ENCODE results near the gene RIC8A.
"Not testable (repeated sequence)": the region's sequence is repeated elsewhere in the genome, so short reads cannot be mapped to it uniquely, and the experiment has no call there.

Gene RIC8A

GRCh38 chr11:207208-207862 lies at the start of gene RIC8A, which contains the start of gene BET1L:
Gene RIC8A (plus strand): TSS chr11:207708. CDS start chr11:208855, 1,147 bp downstream.
Gene BET1L (minus strand): TSS chr11:207399. CDS start chr11:207321, 78 bp downstream.
- peak; percentile 98 for DNase-seq

DNA sequence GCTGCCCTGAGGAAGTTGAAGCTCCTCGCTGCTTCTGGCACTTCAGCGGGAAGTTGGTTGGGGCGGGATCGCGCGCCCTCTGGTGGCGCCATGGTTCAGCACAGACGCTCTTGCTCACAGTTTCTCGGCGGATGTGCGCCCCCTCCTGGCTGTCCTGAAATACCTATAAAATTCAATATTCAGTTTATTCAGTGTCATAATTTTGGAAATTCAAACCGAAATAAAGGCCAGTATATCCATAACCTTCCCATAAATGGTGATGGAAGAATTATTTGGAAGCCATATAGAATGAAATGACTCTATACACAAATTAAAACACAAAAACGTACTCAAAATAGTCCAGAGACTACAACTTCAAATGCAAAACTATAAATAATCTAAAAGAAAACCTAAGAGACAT lies 27.3 kb upstream of the RIC8A start:
- DNase-seq, result not testable (repeated sequence)

GRCh38 chr11:189200-189783 lies 18.2 kb upstream of the RIC8A start:
- DNase-seq, result not testable (repeated sequence)

- peak; percentile 60 for DNase-seq
Observed at GRCh38 chr11:189843-190311, 17.6 kb upstream of the RIC8A start.

- not testable (repeated sequence) for DNase-seq
Observed at GRCh38 chr11:190546-190945, 17.0 kb upstream of the RIC8A start.

DNA sequence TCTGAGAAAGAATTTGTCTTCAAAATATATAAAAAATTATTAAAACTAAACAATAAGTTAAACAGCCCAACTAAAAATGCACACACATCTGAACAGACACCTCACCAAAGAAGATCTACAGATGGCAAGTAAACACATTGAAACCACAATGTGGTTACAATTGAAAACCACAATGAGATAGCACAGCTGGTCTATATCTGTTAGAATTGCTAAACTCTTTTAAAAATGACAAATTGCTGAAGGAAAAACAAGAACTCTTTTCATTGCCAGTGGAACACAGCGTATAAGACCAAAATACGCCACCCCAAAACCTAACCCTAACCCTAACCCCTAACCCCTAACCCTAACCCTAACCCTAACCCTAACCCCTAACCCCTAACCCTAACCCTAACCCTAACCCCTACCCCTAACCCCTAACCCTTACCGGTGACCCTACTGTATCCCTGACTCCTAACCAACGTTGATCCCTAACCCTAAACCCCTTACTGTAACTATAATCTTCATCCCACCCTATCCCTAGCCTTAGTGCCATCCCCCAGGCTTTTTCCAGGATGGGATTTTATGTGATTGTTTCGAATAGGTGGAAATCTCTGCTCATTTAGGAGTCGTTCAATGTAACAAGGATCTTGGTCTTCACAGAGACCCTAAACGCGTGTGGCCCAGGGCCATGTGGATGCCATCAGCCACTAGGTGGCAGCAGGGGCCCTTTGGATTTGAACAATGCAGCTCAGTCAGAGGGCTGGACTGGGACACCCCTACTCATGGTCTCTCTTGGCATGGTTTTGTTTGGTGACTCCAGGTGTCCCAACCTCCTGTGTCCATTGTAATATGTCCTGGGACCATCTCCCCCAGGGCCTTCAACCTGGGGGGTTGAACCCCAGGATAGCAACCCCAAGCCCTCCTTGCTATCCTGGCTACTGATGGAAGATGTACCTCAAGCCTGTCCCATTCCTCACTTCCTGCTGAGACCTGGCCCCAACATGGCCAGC lies 15.7 kb upstream of the RIC8A start:
- peak; percentile 55 for DNase-seq

- not testable (repeated sequence) for DNase-seq
Observed at GRCh38 chr11:192674-193128, 14.8 kb upstream of the RIC8A start, which contains the start of gene SCGB1C1. Gene SCGB1C1 (plus strand): TSS chr11:193078. CDS start chr11:193100, 22 bp downstream.

DNA sequence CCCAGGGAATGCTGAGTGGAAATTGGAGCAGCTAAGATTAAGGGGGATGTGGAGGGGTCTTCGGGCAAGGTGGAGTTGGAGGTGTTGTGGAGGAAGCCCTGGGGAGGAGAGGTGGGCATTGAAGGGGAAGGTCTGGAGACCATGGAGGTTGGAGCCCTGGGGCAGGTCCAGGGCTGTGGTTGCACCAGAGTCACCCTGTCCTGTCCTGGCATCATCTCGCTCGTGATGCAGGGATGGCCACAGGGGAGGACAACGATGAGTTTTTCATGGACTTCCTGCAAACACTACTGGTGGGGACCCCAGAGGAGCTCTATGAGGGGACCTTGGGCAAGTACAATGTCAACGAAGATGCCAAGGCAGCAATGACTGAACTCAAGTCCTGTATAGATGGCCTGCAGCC lies 14.0 kb upstream of the RIC8A start:
- not testable (repeated sequence) for DNase-seq

DNA sequence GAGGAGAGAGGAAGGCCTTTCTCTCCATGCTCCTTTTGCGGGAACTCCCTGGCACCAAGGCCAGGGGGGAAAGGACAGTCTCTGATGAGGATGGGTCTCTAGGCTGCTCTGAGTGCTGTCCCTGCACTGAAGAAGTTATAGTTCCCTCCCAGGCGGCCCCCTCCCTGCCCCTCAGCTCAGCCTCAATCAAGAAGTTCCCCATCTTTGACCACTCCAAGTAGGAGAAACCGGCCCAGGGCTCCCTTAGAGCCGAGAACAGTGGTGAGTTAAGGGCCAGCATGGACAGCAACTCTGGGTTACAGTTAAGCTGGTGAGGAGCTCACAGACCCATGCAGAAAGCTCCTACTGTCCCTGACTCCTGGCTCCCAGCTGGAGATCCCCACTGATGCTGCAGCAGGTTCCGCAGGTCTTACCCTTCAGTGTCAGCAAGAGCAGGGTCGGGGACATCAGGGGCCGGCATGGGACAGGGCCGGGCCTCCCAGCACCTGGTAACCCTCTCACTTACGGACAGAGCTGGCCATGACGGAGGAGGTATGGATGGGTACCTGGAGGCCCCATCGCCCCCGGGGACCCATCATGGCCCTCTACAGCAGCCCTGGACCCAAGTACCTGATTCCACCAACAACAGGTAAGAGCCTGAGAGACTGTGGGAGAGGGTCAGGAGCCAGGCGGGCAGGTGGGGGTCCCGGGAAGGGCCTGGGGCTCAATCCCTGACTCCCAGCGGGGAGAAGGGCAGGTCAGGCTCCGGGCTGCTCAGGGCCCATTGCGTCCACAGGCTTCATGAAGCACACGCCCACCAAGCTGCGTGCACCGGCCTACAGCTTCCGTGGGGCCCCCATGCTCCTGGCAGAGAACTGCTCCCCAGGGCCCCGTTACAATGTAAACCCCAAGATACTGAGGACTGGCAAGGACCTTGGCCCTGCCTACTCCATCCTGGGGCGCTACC lies 10.4 kb upstream of the RIC8A start:
- no peak for DNase-seq

DNA sequence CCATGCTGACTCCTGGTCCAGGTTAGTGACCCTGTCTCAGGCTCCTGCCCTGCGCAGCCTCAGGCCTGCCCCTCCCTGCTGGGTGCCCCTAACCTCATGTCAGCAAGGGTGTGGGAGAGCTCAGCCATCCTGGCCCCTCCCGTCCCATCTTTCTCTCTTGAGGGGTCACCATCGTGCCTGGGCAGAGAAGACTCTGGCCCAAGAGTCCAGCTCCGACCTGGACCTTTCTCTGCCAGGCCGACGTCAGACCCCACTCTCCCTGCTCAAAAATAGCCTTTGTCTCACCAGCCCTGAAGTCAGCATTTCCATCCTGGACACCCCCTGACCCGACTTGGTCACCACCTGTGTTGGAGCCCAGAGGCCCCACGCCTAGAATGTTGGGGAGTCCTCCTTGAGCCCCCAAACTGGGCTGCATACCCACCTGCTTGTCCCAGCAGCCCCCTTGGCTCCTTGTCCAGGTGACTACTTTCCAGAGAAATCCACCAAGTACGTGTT lies 9.7 kb upstream of the RIC8A start:
- no peak for DNase-seq

DNA sequence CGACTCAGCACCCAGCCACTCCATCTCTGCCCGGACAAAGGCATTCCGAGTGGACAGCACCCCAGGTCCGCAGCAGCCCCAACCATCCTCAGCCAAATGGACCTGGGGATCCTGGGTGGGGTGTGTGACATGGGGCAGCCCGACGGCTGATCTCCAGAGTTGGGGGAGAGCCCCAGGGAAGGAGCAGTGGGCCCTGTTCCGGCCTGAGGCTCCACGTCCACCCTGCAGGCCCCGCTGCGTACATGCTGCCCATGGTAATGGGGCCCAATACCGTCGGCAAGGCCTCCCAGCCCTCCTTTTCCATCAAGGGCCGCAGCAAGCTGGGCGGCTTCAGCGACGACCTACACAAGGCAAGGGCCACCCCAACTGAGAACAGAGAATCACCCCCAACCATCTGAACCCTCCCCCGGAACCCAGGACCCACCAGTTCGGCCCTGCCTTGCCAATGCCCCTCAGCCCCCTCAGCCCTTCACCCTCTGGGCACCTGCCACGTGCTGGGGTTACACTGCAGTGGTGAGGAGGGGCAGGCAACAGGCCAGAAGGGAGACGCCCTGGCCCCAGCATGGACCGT lies 9.2 kb upstream of the RIC8A start:
- no peak for DNase-seq

DNA sequence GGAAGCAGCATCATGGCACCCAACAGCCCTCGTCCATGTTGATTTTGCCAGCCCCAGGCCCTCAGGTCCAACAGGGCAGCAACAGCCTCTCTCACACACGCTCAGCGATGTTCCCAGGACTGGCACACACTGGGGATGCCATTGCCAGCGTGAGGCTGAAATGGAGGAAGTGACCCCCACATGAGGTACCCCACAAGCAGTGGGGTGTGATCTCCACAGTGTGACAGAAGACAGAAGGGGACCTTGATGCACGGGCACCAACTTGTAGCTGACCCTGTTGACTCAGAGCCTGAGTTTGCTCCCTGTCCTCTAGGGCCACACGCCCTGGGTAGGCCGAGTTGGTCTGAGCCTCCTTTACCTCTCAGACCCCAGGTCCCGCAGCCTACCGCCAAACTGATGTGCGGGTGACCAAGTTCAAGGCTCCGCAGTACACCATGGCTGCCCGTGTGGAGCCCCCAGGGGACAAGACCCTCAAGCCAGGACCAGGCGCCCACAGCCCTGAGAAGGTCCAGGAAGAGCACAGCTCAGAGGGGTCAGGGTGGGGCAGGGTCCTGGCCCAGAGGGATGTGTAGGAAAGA lies 8.4 kb upstream of the RIC8A start:
- no peak for DNase-seq

GRCh38 chr11:199782-200181 lies 7.7 kb upstream of the RIC8A start:
- no peak for DNase-seq

GRCh38 chr11:200224-201003 lies 7.1 kb upstream of the RIC8A start:
- DNase-seq, result no peak

DNA sequence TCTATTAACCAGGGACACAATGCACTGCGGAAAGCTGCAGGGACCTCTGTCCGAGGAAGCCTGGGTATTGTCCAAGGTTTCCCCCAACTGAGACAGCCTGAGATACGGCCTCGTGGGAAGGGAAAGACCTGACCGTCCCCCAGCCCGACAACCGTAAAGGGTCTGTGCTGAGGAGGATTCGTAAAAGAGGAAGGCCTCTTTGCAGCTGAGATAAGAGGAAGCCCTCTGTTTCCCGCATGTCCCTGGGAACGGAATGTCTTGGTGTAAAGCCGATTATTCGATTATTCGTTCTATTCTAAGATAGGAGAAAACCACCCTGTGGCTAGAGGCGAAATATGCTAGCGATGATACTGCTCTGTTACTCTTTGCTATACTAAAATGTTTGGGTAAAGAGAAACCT lies 5.5 kb upstream of the RIC8A start:
- no peak for DNase-seq

GRCh38 chr11:202490-202889 lies 5.0 kb upstream of the RIC8A start:
- DNase-seq, result no peak

GRCh38 chr11:203056-203944 lies 4.2 kb upstream of the RIC8A start:
- DNase-seq, result no peak

- no peak for DNase-seq
Observed at GRCh38 chr11:203945-204586, 3.4 kb upstream of the RIC8A start.

Data from CD4-positive, alpha-beta T cell treated with Interleukin-10 for 1 hour (primary cell).